ENCODE measurements around the gene DLG5.

Gene DLG5

GRCh38 chr10:77806511-77807157 is 119.9 kb downstream of the DLG5 start:
- H3K27ac ChIP-seq, result no peak overlapping the region
- TF ChIP-seq, protein P1, sequence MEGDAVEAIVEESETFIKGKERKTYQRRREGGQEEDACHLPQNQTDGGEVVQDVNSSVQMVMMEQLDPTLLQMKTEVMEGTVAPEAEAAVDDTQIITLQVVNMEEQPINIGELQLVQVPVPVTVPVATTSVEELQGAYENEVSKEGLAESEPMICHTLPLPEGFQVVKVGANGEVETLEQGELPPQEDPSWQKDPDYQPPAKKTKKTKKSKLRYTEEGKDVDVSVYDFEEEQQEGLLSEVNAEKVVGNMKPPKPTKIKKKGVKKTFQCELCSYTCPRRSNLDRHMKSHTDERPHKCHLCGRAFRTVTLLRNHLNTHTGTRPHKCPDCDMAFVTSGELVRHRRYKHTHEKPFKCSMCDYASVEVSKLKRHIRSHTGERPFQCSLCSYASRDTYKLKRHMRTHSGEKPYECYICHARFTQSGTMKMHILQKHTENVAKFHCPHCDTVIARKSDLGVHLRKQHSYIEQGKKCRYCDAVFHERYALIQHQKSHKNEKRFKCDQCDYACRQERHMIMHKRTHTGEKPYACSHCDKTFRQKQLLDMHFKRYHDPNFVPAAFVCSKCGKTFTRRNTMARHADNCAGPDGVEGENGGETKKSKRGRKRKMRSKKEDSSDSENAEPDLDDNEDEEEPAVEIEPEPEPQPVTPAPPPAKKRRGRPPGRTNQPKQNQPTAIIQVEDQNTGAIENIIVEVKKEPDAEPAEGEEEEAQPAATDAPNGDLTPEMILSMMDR (conservative IDR thresholded peaks at IDR 0.05), result no peak
- TF ChIP-seq ZFX (IDR thresholded peaks at IDR 0.05), result no peak

DNA sequence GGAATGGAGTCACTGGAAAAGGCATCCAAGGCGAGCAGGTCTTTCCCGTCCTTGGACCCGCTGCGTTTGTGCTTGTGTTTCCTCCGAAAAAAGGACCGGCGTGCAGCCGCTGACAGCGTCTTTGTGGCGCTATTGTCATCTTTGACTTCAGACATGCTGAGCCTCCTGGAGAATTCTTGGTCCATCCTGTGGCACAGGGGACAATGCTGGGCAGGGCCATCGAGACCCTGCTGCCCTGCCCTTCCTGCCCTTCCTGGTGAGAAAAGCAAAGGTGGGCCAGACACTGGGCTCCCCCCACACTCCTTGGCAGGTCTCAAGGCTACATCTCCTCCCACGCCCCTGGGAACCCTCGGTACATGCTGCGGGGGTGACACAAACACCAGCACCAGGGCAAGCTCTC is 120.9 kb downstream of the DLG5 start:
- H3K27ac ChIP-seq, result no peak overlapping the region
- TF ChIP-seq ZFX (IDR thresholded peaks at IDR 0.05), result no peak
- TF ChIP-seq, protein P1 (conservative IDR thresholded peaks at IDR 0.05), result no peak

DNA sequence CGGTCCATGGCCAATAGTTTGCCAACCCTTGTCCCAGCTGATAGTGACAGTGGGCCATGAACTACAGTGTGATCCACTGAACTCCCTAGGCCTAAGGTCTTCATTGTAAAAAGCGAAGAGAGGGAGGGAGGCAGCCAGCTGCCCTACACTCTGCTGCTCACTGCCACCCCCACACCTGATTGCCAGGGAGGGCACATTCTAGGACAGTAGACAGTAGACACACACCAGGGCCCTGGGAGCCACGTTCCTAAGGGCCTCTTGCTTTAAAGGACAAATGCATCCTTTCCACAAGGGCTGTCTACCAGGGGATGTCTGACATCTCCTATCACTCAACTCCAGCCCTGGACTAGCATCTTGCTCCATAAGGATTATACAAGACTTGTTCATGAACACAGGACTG is 122.2 kb downstream of the DLG5 start:
- TF ChIP-seq, protein P1 (conservative IDR thresholded peaks at IDR 0.05), result no peak
- no peak overlapping the region for H3K27ac ChIP-seq

- no peak for TF ChIP-seq ZFX (IDR thresholded peaks at IDR 0.05)
- TF ChIP-seq, protein P1 (conservative IDR thresholded peaks at IDR 0.05), result no peak
- H3K27ac ChIP-seq, result no peak overlapping the region
Observed at GRCh38 chr10:77801474-77802161, 124.9 kb downstream of the DLG5 start.

- TF ChIP-seq, protein P1 (conservative IDR thresholded peaks at IDR 0.05), result no peak
- TF ChIP-seq ZFX (IDR thresholded peaks at IDR 0.05), result no peak
- no peak overlapping the region for H3K27ac ChIP-seq
Observed at GRCh38 chr10:77800738-77801266, 125.8 kb downstream of the DLG5 start.

GRCh38 chr10:77800320-77800719 is 126.2 kb downstream of the DLG5 start:
- no peak for TF ChIP-seq ZFX (IDR thresholded peaks at IDR 0.05)
- TF ChIP-seq, protein P1 (conservative IDR thresholded peaks at IDR 0.05), result no peak
- H3K27ac ChIP-seq, result no peak overlapping the region

DNA sequence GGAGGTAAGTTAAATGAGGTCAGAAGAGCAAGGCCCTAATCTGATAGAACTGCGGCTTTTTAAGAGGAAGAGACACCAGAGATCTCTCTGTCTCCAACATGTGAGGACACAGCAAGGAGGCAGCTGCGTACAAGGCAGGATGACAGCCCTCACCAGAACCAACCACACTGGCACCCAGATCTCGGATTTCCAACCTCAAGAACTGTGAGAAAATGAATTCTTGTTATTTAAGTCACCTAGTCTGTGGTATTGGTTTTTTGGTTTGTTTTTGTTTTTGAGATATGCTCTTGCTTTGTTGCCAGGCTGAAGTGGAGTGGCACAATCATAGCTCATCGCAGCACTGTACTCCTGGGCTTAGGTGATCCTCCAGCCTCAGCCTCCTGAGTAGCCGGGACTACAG is 127.2 kb downstream of the DLG5 start:
- TF ChIP-seq, protein P1 (conservative IDR thresholded peaks at IDR 0.05), result no peak
- TF ChIP-seq ZFX (IDR thresholded peaks at IDR 0.05), result no peak
- no peak overlapping the region for H3K27ac ChIP-seq
